ENCODE measurements around the gene TMEM92.

Gene TMEM92

DNA sequence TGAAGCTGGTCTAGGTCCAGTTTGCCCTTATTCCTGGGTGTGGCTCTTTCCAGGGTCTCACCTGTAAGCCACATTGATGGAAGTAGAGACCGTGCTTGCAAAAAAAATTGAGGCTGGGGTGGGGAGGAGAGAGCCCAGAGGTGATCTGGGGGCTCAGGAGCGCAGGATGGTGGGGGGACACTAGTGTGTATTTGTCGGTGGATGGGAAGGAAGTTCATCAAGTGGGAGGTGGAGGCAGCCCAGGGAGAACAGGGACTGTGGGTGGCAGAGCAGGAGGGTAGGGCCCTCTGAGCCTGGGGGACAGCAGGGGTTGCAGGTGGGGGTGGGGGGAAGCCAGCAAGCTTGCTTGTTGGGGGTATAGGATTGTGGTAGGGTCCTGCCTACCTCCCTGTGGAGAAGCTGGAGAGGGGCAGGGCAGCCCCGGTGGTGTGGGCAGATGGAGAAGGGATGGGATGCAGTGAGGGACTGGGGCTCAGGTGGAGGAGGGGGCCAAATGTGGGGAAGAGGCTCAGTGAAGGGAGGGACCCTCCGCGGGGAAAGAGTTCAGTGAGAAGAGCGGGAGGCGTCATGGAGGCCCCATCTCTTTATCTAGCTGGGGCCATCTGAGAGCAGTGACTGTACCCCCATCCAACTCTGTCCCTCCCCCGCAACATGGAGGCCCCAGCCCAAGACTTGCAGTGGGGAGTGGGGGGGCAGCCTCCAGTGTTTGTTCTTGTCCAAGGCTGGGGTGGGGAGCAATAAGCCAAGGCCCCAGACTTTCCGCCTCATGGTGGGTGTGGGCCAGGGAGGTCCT is 17.2 kb upstream of the TMEM92 start:
- TF ChIP-seq, protein P1, sequence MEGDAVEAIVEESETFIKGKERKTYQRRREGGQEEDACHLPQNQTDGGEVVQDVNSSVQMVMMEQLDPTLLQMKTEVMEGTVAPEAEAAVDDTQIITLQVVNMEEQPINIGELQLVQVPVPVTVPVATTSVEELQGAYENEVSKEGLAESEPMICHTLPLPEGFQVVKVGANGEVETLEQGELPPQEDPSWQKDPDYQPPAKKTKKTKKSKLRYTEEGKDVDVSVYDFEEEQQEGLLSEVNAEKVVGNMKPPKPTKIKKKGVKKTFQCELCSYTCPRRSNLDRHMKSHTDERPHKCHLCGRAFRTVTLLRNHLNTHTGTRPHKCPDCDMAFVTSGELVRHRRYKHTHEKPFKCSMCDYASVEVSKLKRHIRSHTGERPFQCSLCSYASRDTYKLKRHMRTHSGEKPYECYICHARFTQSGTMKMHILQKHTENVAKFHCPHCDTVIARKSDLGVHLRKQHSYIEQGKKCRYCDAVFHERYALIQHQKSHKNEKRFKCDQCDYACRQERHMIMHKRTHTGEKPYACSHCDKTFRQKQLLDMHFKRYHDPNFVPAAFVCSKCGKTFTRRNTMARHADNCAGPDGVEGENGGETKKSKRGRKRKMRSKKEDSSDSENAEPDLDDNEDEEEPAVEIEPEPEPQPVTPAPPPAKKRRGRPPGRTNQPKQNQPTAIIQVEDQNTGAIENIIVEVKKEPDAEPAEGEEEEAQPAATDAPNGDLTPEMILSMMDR (IDR thresholded peaks at IDR 0.05; ENCODE audit: insufficient read depth, low read depth, low read length, missing control alignments) = no peak
- no peak for DNase-seq (ENCODE audit: low read depth)
- no peak overlapping the region for H3K4me3 ChIP-seq (ENCODE audit: low read depth, low read length)

DNA sequence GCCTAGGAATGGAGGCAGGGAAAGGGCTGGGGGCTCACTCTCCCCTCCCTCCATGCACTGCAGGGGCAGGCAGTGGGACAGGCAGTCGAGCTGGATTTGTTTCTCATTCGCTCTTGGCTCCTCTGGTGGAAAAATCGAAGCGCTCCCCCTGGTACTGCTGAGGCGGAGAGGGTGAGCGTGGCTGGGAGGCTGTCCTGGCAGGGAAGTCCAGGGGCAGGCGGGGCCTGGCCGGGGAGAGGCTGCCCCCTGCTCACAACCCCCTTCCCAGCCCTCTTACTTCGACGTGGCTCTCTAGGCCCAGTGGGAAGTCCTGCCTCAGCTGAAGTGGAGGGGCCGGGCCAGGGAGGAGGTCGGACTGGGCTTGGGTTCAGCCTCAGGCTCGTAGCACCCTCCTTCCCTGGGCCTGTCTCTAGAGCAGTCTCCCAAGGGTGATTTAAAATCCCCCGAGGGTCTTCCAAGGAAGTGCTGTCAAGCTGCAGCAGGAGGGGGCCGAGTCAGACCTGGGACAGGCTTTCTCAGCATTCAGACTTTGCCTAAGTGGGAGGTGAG is 16.5 kb upstream of the TMEM92 start:
- DNase-seq (ENCODE audit: low read depth) = no peak
- TF ChIP-seq, protein P1 (IDR thresholded peaks at IDR 0.05; ENCODE audit: insufficient read depth, low read depth, low read length, missing control alignments) = no peak

DNA sequence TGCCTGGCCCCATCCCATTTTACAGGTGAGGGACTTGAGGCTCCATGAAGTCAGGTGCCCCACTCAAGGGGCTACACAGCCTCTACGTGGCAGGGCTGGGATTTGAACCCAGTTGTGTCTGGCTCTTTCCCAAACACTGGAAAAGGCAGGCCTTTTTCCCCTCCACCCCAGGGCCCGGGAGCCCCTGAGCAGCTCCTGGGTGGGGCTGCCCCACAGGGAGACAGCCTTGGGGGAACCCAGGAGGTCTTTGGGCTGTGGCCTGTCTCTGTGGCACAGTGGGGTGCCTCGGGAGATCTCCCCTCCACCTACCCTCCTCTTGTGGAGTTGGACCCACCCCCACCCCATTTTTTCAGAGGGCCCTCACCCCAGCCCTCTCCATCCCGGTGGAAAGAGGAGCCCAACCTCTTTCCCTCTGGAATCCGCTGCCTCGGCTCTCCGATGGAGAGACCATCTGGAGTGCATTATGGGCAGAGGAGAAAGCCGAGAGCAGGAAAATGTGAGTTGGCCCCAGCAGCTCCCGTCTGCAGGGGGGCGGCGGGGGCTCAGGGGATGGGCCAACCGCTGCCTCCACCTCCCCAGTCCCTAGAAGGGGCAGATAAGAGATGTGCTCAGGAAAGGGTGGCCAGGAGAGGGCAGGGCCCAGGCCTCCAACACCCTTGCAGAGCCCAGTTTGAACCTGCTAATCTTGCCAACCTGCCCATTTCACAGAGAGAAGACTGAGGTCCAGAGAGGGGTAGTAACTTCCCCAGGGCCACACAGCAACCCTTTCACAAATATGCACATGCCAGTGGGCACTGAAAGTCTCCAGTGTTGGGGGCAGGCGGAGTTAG is 15.4 kb upstream of the TMEM92 start:
- TF ChIP-seq, protein P1 (IDR thresholded peaks at IDR 0.05; ENCODE audit: insufficient read depth, low read depth, low read length, missing control alignments) = no peak
- no peak overlapping the region for H3K4me3 ChIP-seq (ENCODE audit: low read depth, low read length)
- no peak for DNase-seq (ENCODE audit: low read depth)

More for the DNA sequence above, 16.5 kb upstream of the TMEM92 start:
- H3K4me3 ChIP-seq (ENCODE audit: low read depth, low read length) = no peak overlapping the region

DNA sequence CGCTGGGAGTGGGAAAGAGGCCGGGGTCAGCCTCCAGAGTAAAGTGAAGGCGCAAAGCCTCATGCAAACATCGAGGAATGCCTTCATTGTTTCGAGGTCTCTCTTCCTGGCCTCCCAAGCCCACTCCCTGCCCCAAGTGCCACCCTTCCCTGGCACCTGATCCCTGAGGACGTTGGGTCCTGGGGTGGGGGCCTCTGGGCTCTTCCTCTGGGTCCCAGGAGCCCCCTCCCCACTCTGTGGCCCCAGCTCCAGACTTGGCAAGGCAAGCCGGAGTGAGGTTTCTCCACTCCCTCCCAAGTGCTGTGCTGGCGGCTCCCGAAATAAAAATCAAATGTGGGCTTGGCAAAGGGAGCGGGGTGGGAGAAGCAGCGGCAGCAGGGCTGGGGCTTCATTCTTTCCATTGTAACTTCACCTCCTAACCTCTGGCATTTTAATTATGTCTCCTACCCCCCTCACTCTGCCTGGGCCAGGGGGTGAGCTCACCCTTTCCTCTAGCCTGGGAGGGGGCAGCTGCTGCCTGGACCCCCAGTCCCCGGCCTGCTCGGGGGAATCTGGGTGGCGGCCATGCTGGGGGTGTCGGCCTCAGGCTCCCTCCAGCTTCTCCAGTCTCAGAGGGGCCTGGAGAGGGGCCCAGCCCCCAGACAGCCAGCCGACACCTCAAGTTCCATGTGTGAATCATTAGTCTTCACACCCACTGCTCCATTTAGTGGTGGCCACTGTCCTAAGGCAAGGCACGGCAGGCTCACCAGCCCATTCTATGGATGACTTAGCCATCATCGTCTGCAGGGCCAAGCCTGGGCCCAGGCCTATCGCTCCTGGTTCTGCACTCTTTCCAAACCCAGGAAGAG is 14.6 kb upstream of the TMEM92 start:
- DNase-seq (ENCODE audit: low read depth) = no peak
- TF ChIP-seq, protein P1 (IDR thresholded peaks at IDR 0.05; ENCODE audit: insufficient read depth, low read depth, low read length, missing control alignments) = no peak
- H3K4me3 ChIP-seq (ENCODE audit: low read depth, low read length) = no peak overlapping the region

DNA sequence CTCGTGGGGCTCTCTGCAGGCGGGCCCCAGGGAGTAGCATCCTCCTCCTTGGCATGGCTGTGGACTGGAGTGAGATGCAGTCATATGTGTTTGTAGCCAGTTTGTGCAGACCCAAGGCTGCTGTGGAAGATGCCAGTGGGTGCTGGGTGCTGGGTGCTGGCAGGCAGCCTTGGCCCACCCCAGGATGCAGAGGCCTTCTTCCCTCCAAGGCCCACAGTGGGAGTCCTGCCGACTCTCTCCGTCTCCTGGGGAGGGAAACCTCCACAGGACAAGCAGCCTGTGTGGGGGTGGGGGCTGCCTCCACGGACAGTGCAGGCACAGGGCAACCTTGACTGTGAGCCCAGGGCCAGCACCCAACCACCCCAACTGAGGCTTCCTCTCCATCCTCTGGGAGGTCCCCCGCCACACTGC is 13.8 kb upstream of the TMEM92 start:
- no peak for DNase-seq (ENCODE audit: low read depth)
- no peak overlapping the region for H3K4me3 ChIP-seq (ENCODE audit: low read depth, low read length)
- TF ChIP-seq, protein P1 (IDR thresholded peaks at IDR 0.05; ENCODE audit: insufficient read depth, low read depth, low read length, missing control alignments) = no peak
